ENCODE results near the gene TTLL5. TPM values are rescaled to one million over a fixed set of nuclear protein-coding genes. Genes with fewer than 3 reads are reported as not detected.

Gene TTLL5
- total RNA-seq, 3 donors from 2014 or later, result 30.8 to 51.0 (median 32.8) TPM

GRCh38 chr14:75877884-75878283 is 216.8 kb downstream of the TTLL5 start:
- DNase-seq (no peak), ATAC-seq (no peak)
- Histone ChIP-seq H3K4me1 (ENCODE audit: low read depth) (no peaks in the 10 kb centered on the region), H3K4me3 (no peak overlapping the region), H3K9me3 (no peaks in the 10 kb centered on the region), H3K36me3 (ENCODE audit: low read depth) (no peaks in the 10 kb centered on the region)
- intact Hi-C loops (cut with DNase I, micrococcal nuclease), result no loop called here
- no peak for TF ChIP-seq CTCF (IDR thresholded peaks at IDR 0.05)

DNA sequence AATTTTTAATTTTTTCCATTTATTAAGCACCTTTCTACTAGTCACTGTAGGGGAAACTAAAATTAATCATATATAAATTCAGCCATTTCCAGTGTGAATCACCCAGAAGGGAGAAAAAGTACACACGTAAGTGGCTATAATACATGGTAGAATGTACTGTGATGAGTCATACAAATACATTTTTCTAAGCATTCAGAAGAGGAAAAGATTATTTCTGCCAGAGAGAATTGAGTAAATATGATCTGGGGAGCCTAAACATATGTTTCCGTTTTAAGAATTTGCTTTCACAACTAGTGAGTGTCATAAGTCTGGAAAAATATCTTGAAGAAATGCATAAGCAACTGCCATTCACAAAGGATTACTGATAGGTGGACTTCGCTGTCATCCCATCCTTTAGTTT is 218.0 kb downstream of the TTLL5 start:
- no peak for TF ChIP-seq CTCF (IDR thresholded peaks at IDR 0.05)
- intact Hi-C loops (cut with DNase I, micrococcal nuclease), result no loop called here
- ATAC-seq, result no peak
- H3K9me3 ChIP-seq, result no peaks in the 10 kb centered on the region
- no peak overlapping the region for H3K4me3 ChIP-seq
- DNase-seq, result no peak
- H3K36me3 ChIP-seq (ENCODE audit: low read depth), result no peaks in the 10 kb centered on the region
- H3K4me1 ChIP-seq (ENCODE audit: low read depth), result no peaks in the 10 kb centered on the region

GRCh38 chr14:75880512-75880911 is 219.5 kb downstream of the TTLL5 start:
- intact Hi-C loops (cut with DNase I, micrococcal nuclease), result no loop called here
- H3K4me1 ChIP-seq (ENCODE audit: low read depth), result no peaks in the 10 kb centered on the region
- no peak for TF ChIP-seq CTCF (IDR thresholded peaks at IDR 0.05)
- no peak overlapping the region for H3K4me3 ChIP-seq
- ATAC-seq, result no peak
- H3K9me3 ChIP-seq, result no peaks in the 10 kb centered on the region
- no peak for DNase-seq
- no peaks in the 10 kb centered on the region for H3K36me3 ChIP-seq (ENCODE audit: low read depth)

- H3K4me1 ChIP-seq (ENCODE audit: low read depth), result no peaks in the 10 kb centered on the region
- no peaks in the 10 kb centered on the region for H3K36me3 ChIP-seq (ENCODE audit: low read depth)
- intact Hi-C loops (cut with DNase I, micrococcal nuclease), result no loop called here
- ATAC-seq (no peak), DNase-seq (no peak)
- no peak for TF ChIP-seq CTCF (IDR thresholded peaks at IDR 0.05)
- H3K9me3 ChIP-seq, result no peaks in the 10 kb centered on the region
- H3K4me3 ChIP-seq, result no peak overlapping the region
These were observed 220.9 kb downstream of the TTLL5 start for GRCh38 chr14:75881994-75882393.

GRCh38 chr14:75884198-75884611 is 223.2 kb downstream of the TTLL5 start:
- no peaks in the 10 kb centered on the region for H3K36me3 ChIP-seq (ENCODE audit: low read depth)
- no peak for TF ChIP-seq CTCF (IDR thresholded peaks at IDR 0.05)
- no peak for ATAC-seq
- H3K4me1 ChIP-seq (ENCODE audit: low read depth), result no peaks in the 10 kb centered on the region
- H3K9me3 ChIP-seq, result no peaks in the 10 kb centered on the region
- no peak for DNase-seq
- no peak overlapping the region for H3K4me3 ChIP-seq
- intact Hi-C loops (cut with DNase I, micrococcal nuclease), result no loop called here

DNA sequence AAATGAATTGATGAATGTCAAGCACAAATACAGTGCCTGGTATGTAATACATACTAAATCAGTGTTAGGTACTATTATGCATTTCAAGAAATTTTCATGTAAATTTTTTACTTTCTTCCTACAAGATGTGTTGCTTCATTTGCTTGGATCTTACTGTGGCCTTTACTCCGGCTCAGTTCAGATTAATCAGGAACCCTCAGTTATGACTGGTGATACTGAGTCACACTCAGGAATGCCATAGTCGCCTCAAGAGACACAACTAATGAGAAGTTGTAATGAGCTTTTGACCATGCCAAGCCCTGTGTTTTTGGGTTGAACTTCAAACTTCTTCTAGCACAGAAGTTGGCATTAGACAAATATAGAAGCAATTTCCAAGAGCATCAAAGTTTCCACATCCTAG is 224.8 kb downstream of the TTLL5 start:
- no peak for TF ChIP-seq CTCF (IDR thresholded peaks at IDR 0.05)
- Histone ChIP-seq H3K36me3 (ENCODE audit: low read depth) (no peaks in the 10 kb centered on the region), H3K4me1 (ENCODE audit: low read depth) (no peaks in the 10 kb centered on the region), H3K9me3 (no peaks in the 10 kb centered on the region), H3K4me3 (no peak overlapping the region)
- intact Hi-C loops (cut with DNase I, micrococcal nuclease), result no loop called here
- DNase-seq, result no peak
- no peak for ATAC-seq
